GM19438 (cell line): ENCODE measurements around the gene LGALS12.

Source experiments
- ATAC-seq: cut with Tn5 transposase; IDR thresholded peaks from one replicate; pipeline ENCODE4 v1.9.1; 2021; ENCODE audit warnings: low read depth; ENCODE audit not compliant: unreplicated experiment

LGALS12 gene

DNA sequence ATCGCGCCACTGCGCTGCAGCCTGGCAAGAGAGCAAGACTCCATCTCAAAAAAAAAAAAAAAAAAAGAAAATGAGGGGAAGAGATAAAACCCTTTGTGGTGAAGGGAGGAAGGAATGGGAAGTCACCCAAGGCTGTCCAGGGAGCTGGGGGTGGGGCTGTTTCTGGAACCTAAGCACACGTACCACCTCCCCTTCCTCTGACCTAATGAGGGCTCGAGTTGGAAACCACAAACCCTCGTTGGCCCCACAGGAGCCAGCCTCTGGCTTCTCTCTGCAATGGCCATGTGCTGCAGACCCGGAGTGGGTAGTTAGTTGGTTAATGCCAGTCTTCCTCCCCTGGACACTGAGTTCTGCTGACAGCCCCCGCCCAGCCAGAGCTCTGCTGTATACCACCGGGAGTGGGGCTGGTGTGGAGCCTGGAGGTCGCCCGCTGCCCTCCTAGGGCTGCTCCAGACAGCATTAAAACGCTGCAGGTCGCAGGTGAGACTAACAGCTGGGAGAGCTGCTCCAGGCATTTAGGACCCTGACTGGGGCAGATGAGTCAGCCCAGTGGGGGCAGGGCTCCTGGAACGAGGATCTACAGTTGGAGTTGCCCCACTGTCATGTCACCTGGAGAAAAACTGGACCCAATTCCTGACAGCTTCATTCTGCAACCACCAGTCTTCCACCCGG is at the start of gene LGALS12:
Gene LGALS12, plus strand, starts transcription at position 228 of the 672 bp plus-strand sequence. Its CDS starts 375 bp downstream, at position 603.
- ATAC-seq: no peak

GRCh38 chr11:63459586-63459985 is 46.3 kb upstream of the LGALS12 start:
- no peak for ATAC-seq

DNA sequence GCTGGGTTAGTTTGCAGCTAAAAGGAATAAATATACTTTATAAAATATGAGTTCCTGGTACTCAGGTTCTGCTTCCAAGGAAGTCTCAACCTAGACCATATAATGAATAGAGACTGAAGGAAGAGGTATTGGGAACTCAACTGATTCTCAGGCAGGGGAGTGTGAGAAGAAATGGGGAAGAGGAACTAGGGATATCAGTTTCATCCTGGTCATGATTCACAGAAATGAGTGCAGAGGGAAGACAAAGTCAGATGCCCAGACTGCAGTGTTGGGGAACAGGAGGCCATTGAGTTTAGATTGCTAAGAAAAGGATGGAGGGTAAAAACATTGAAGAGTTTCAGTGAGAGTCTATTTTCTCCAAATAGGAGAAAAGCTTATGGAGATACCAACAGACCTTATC is 43.7 kb upstream of the LGALS12 start:
- no peak for ATAC-seq

- ATAC-seq: no peak
Observed at GRCh38 chr11:63470311-63470710, 35.6 kb upstream of the LGALS12 start.

GRCh38 chr11:63472372-63472771 is 33.5 kb upstream of the LGALS12 start:
- ATAC-seq: no peak

DNA sequence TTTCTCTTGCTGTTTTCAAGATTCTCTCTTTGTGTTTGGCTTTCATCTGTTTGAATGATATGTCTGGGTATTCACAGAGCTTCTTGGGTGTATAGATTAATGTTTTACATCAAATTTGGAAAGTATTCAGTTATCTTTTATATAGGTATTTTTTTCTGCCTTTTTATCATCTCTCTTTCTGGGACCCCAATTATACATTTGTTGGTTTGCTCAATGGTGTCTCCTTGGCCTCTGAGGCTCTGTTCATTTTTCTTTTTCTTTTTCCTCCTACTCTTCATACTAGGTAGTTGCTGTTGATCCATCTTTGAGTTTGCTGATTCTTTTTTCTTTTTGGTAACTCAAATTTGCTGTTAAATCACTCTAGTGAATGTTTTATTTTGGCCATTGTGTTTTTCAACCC is 29.3 kb upstream of the LGALS12 start:
- ATAC-seq: no peak

- ATAC-seq: no peak
Observed at GRCh38 chr11:63478896-63479295, 27.0 kb upstream of the LGALS12 start.

- no peak for ATAC-seq
Observed at GRCh38 chr11:63480039-63480438, 25.8 kb upstream of the LGALS12 start.

DNA sequence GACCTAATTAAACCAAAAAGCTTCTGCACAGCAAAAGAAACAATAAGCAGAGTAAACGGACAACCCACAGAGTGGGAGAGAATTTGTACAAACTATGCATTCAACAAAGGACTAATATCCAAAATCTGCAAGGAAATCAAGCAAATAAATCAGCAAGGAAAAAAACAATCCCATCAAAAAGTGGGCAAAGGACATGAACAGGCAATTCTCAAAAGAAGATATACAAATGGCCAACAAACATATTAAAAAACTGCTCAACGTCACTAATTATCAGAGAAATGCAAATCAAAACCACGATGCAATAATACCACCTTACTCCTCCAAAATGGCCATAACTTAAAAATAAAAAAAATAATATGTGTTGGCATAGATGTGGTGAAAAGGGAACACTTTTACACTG is 20.1 kb upstream of the LGALS12 start:
- ATAC-seq: no peak

GRCh38 chr11:63488789-63489188 is 17.1 kb upstream of the LGALS12 start:
- no peak for ATAC-seq

DNA sequence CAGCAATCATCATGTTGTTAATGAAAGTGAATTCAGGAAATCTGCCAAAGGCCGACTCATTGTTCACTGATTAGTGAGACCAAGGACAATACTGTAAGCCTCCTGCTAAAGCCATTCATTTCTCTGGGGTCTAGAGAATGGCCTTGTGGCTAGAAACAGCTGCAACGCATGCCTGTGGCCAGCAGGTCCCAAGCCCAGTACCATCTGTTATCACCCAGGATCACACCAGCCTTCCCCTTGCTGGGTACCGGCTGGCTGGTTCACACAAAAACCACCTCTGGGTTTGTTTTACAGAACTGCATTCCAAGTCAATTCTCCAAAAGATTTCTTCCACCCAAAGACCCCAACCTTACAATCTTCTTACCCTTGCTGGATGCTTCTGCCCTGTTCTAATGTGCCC is 16.0 kb upstream of the LGALS12 start:
- ATAC-seq: no peak

DNA sequence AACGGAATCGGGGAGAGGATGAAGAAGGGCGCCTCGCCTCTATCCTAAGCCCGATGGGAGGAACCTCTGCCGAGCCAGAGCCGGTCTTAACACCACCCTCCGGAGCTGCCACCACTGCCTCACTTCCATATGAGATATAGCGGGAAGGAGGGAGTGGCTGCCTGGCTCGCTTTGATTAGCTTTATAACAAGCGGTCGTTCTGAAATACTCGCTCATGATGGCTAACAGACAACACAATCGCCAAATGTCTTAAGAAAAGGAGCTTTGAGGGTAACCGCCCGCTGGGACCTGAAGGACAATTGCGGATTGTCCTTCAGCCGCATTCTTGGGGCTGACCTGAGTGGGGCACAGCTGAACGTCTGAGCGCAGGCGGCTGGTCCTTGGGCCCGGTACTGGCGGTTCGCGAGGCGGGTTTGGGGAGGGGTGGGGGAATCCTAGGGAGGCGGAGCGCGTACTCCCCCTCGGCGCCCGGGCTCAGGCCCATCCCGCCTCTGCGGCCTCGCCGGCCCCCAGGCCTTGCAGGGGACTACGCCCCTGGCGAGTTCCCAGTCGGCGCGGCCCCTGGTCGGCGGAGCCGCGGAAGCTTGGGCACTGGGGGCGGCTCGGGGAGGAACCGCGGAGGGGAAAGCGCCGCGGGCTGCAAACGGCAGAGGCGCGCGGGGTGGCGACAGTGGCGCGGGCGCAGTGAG is 15.2 kb upstream of the LGALS12 start, which contains the start of gene PLAAT5:
Gene PLAAT5, minus strand, starts transcription at position 617 of the 689 bp plus-strand sequence. Its CDS starts 133 bp downstream, at position 484.
- no peak for ATAC-seq

DNA sequence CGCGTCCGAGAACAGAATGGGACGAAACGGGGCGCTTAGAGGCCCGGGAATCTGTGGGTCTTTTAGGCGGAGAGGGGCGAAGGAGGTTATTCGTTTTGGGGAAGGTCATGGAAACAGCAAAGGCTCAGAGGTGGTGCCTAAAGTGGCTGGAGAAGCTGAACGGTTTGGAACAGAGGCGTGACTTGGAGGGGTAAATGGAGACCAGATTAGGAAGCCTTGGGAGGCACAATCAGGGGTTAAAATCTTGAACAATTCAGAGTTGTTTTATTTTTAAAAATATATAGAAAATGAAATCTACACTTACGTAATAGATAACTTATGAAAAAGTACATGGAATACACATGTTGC is 14.7 kb upstream of the LGALS12 start:
- ATAC-seq: no peak

GRCh38 chr11:63491636-63492372 is 14.1 kb upstream of the LGALS12 start:
- no peak for ATAC-seq

DNA sequence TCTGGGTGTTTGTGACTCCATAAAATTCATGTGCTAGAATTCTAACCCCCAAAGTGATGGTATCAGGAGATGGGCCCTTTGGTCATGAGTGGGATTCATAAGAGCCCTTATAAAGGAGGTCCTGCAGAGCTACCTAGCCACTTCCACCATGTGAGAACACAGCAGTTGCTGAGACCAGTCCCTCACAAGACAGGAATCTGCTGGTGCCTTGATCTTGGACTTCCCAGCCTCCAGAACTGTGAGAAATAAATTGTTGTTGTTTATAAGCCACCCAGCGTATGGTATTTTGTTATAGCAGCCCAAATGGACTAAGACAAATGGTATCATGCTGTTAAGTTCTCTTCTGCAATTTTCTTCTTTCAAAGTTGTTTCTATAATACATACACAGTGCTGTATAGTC is 13.4 kb upstream of the LGALS12 start:
- ATAC-seq: no peak

DNA sequence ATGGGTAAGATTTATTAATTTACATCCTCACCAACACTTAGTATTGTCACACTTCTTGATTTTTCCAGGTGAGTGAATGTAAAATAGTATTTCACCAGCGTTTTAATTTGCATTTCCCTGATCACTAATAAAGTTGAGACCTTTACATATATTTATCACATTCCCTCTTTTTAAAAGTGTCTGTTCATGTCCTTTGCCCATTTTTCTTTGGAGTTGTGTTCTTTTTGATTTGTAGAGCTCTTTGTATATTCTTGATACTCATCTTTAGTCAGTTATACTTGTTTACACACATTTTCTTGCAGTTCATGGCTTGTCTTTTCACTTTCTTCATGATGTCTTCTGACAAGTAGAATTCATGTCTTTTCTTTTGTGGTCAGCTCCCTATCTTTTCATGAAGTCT is 12.8 kb upstream of the LGALS12 start:
- ATAC-seq: no peak

DNA sequence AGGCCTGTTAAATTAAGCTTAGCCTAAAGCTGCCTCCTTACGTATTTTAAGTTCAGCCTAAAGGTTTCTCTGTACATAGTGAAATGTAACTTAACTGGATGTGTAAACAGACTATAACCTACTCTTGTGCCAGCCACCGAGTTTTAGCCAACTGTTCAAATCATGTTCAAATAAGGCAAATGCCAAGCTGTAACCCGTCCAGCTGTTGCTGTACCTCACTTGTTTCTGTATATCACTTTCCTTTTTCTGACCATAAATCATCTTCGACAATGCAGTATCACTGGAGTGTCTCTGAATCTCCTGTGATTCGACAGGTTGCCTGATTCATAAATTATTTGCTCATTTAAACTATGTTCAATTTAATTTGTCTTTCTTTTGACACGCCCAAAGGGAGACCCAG is 10.9 kb upstream of the LGALS12 start:
- no peak for ATAC-seq

GRCh38 chr11:63499874-63500273 is 6.0 kb upstream of the LGALS12 start:
- no peak for ATAC-seq

DNA sequence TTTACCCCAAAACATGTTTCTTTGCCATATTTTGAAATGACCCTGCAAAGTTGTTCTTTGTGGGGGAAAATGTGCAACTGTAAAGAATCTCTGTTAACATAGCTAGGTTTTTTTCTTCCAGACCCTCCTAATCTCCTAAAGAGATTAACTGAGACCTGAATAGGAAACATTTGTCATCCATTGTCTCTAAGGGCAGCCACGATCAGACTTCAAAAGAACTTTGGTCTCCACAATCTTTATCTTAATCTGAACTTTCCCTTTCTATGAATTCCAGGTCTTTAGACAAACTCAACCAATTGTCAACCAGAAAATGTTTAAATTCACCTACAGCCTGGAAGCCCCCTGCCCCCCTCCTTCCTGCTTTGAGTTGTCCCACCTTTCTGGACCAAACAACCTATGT is 4.6 kb upstream of the LGALS12 start:
- no peak for ATAC-seq

GRCh38 chr11:63502252-63502820 is 3.5 kb upstream of the LGALS12 start:
- no peak for ATAC-seq

GRCh38 chr11:63503492-63503891 is 2.4 kb upstream of the LGALS12 start:
- ATAC-seq: no peak
